IMR-90 (cell line): ENCODE results near the gene SEC31B. TPM values are rescaled to one million over a fixed set of nuclear protein-coding genes. Genes with fewer than 3 reads are reported as not detected.

Source experiments
- ATAC-seq: fragments of 200-7000 bp; cut with Tn5 transposase; 2 replicates; pipeline ENCODE4 v1.9.1; 2020; ENCODE audit warnings: low read depth, mild to moderate bottlenecking, moderate library complexity
- BruUV-seq: library from RNA; stranded (reverse); fragments of 400-500 nt; replicated peaks from 2 replicates; lab custom pipeline; 2021; lab: Mats Ljungman, UMichigan
- CTCF ChIA-PET: fragments of 300-600 bp; formaldehyde crosslinking; extraction: SDS; loops from one replicate; lab custom pipeline; 2021; ENCODE audit warnings: antibody characterized with exemption; lab: Yijun Ruan, JAX
- POLR2A ChIA-PET: fragments of 300-600 bp; sonication (Branson Sonifier 250); formaldehyde crosslinking; loops from one replicate; lab custom pipeline; 2022; ENCODE audit warnings: antibody characterized with exemption; ENCODE audit not compliant: unreplicated experiment; lab: Charles Lee
- DNase-seq: peaks from one replicate; pipeline ENCODE4 v3.0.0; 2013
- H2AFZ ChIP-seq: replicated peaks from 2 replicates; pipeline ENCODE3; 2013; ENCODE audit warnings: low read length, mild to moderate bottlenecking; ENCODE audit not compliant: poor library complexity
- H2AK5ac ChIP-seq: 2 replicates; pipeline ENCODE4 v1.6.1; 2013; ENCODE audit warnings: low read depth, low read length, inconsistent platforms
- H2AK9ac ChIP-seq: replicated peaks from 2 replicates; pipeline ENCODE3; 2013; ENCODE audit warnings: mild to moderate bottlenecking, low read depth, low read length, moderate library complexity; ENCODE audit not compliant: poor library complexity
- H2BK120ac ChIP-seq: 2 replicates; pipeline ENCODE4 v1.6.1; 2013; ENCODE audit warnings: low read depth, low read length, inconsistent platforms
- H2BK15ac ChIP-seq: 3 replicates; pipeline ENCODE4 v1.6.1; 2013; ENCODE audit warnings: low read depth, low read length, inconsistent platforms
- H2BK20ac ChIP-seq: 2 replicates; pipeline ENCODE4 v1.6.1; 2013; ENCODE audit warnings: low read depth, mild to moderate bottlenecking, inconsistent platforms, low read length, moderate library complexity
- H2BK5ac ChIP-seq: 2 replicates; pipeline ENCODE4 v1.6.1; 2013; ENCODE audit warnings: mild to moderate bottlenecking, low read depth, low read length, inconsistent platforms; ENCODE audit not compliant: poor library complexity, severe bottlenecking
- H3K14ac ChIP-seq: replicated peaks from 2 replicates; pipeline ENCODE4 v1.6.1; 2013; ENCODE audit warnings: low read depth, low read length, inconsistent platforms
- H3K18ac ChIP-seq: 2 replicates; pipeline ENCODE4 v1.6.1; 2013; ENCODE audit warnings: low read depth, low read length, control low read depth
- H3K23ac ChIP-seq: 2 replicates; pipeline ENCODE4 v1.6.1; 2013; ENCODE audit warnings: low read depth, low read length, inconsistent platforms
- H3K27ac ChIP-seq: 2 replicates; pipeline ENCODE4 v1.5.1; 2013; ENCODE audit warnings: mild to moderate bottlenecking, control low read depth, low read length; ENCODE audit not compliant: insufficient read depth
- H3K27me3 ChIP-seq: 2 replicates; pipeline ENCODE4 v1.6.1; 2013; ENCODE audit warnings: low read length; ENCODE audit not compliant: control insufficient read depth, insufficient read depth
- H3K36me3 ChIP-seq: 2 replicates; pipeline ENCODE4 v1.6.1; 2013; ENCODE audit warnings: low read length, mixed read lengths; ENCODE audit not compliant: control insufficient read depth, insufficient read depth
- H3K4ac ChIP-seq: 2 replicates; pipeline ENCODE4 v1.6.1; 2013; ENCODE audit warnings: low read depth, low read length, inconsistent platforms
- H3K4me1 ChIP-seq: 2 replicates; pipeline ENCODE4 v1.6.1; 2013; ENCODE audit warnings: low read length, mixed read lengths; ENCODE audit not compliant: control insufficient read depth, insufficient read depth
- H3K4me2 ChIP-seq: 2 replicates; pipeline ENCODE4 v1.6.1; 2013; ENCODE audit warnings: low read depth, mild to moderate bottlenecking, control low read depth, low read length, moderate library complexity
- H3K4me3 ChIP-seq: 2 replicates; pipeline ENCODE4 v1.5.1; 2013; ENCODE audit warnings: low read depth, mild to moderate bottlenecking, control low read depth, low read length, moderate library complexity; ENCODE audit not compliant: insufficient read depth
- H3K56ac ChIP-seq: 2 replicates; pipeline ENCODE4 v1.6.1; 2013; ENCODE audit warnings: low read length, inconsistent platforms; ENCODE audit not compliant: insufficient read depth; ENCODE audit errors: extremely low read depth
- H3K79me1 ChIP-seq, 2 experiments: 2 replicates each; pipeline ENCODE4 v1.6.1; 2013; ENCODE audit warnings: low read length in 2 of 2, inconsistent platforms in 1 of 2, low read depth in 1 of 2
- H3K9ac ChIP-seq: 2 replicates; pipeline ENCODE4 v1.6.1; 2013; ENCODE audit warnings: low read depth, low read length, control low read depth
- H3K9me1 ChIP-seq: 2 replicates; pipeline ENCODE4 v1.6.1; 2013; ENCODE audit warnings: low read length, inconsistent platforms; ENCODE audit not compliant: insufficient read depth
- H3K9me3 ChIP-seq: 2 replicates; pipeline ENCODE4 v1.6.1; 2013; ENCODE audit warnings: low read length; ENCODE audit not compliant: control insufficient read depth, insufficient read depth
- H4K20me1 ChIP-seq: 2 replicates; pipeline ENCODE4 v1.6.1; 2013; ENCODE audit warnings: low read length, inconsistent platforms; ENCODE audit not compliant: insufficient read depth
- H4K5ac ChIP-seq: 2 replicates; pipeline ENCODE4 v1.6.1; 2013; ENCODE audit warnings: mild to moderate bottlenecking, low read depth, low read length, control low read depth
- H4K8ac ChIP-seq, 2 experiments: 2 replicates each; pipeline ENCODE4 v1.6.1; 2013; ENCODE audit warnings: low read depth in 2 of 2, low read length in 2 of 2, control low read depth in 1 of 2, inconsistent platforms in 1 of 2
- H4K91ac ChIP-seq: 2 replicates; pipeline ENCODE4 v1.6.1; 2013; ENCODE audit warnings: low read depth, low read length, inconsistent platforms; ENCODE audit not compliant: insufficient read depth
- FOS ChIP-seq: fragments of 150-350 bp; IDR thresholded peaks from 2 replicates; pipeline ENCODE4 v1.6.1; 2016; ENCODE audit warnings: low read depth, low read length
- MAZ ChIP-seq: IDR thresholded peaks from 2 replicates; pipeline ENCODE4 v1.6.1; 2012; ENCODE audit warnings: low read depth, mild to moderate bottlenecking, low read length, improper control_type of control experiment, moderate library complexity, borderline replicate concordance
- WGBS, 2 experiments: methylation state at CpG; one replicate each; pipeline versions ENCODE4 v1.1.5 to v1.1.7; 2013; ENCODE audit warnings: missing lambda C conversion rate in 2 of 2; ENCODE audit not compliant: insufficient read length in 1 of 2; ENCODE audit errors: extremely low coverage in 2 of 2; 5-methylcytosine and 5-hydroxymethylcytosine counted together
- dilution Hi-C: fragments of 300-500 bp; cut with HindIII; formaldehyde crosslinking; loops from one replicate; pipeline ENCODE4 v1.14.3; 2018; ENCODE audit warnings: low sequenced_read_pairs; ENCODE audit not compliant: unreplicated experiment
- in situ Hi-C: fragments of 300-500 bp; cut with MboI; formaldehyde crosslinking; loops from 3 replicates; pipeline ENCODE4 v1.14.3; 2019; ENCODE audit warnings: low sequenced_read_pairs, inconsistent platforms, mixed read lengths
- intact Hi-C: fragments of 100-400 bp; cut with micrococcal nuclease; formaldehyde crosslinking; loops from 2 replicates; pipeline ENCODE4 v1.10.0; 2022
- polyA plus RNA-seq, 3 experiments: library from polyadenylated mRNA; depleted of rRNA; stranded (reverse); fragments of >200 nt; gene quantifications; 2 replicates each; pipeline ENCODE4 v1.2.3, GENCODE V29; 2012; ENCODE audit warnings: low replicate concordance in 1 of 3
- total RNA-seq: library from RNA; depleted of rRNA; stranded (reverse); fragments of >200 nt; gene quantifications from 2 replicates; pipeline ENCODE4 v1.2.3, GENCODE V29; 2012

SEC31B gene
- total and polyA plus RNA-seq, 2 of the 4 experiments (the other 2 are of a cell fraction): 1.3 to 8.1 TPM

DNA sequence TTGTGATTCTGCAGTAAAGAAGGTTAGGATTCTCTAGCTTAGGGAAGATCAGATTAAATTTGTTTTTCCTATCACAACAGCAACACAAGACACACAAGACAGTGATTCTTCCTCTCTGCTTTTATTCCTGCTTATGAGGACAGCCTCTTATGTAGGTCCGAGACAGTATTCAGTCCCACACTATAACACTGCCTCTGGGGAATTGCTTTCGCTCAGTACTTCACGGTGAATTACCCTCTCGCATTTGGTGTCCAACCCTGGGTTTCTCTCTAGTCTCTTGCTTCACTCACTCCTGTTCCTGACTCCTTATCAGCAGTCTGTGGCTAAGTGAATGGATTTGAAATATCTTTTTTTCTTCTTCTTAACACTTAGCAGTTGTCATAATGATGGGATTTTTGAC, 17.8 kb upstream of the SEC31B start:
- H3K9ac ChIP-seq: no peak overlapping the region
- no TSS peak for BruUV-seq
- no peak overlapping the region for H3K56ac ChIP-seq
- H4K91ac ChIP-seq: no peak overlapping the region
- no peak overlapping the region for H2AK9ac ChIP-seq
- CTCF ChIA-PET: no interaction called here
- peaks cover 26% of the 10 kb centered on the region for H3K36me3 ChIP-seq
- DNase-seq: no peak
- H2BK5ac ChIP-seq: no peak overlapping the region
- no peak overlapping the region for H3K18ac ChIP-seq
- ATAC-seq: no peak
- intact Hi-C loops: no loop called here
- TF ChIP-seq MAZ: no peak
- TF ChIP-seq FOS: no peak
- H3K4ac ChIP-seq: no peak overlapping the region
- no peak overlapping the region for H2BK20ac ChIP-seq
- H2AFZ ChIP-seq: no peak overlapping the region
- no peak overlapping the region for H3K14ac ChIP-seq
- H2AK5ac ChIP-seq: no peak overlapping the region
- peaks cover 28 to 39% of the 10 kb centered on the region in 2 experiments for H3K79me1 ChIP-seq
- no peaks in the 10 kb centered on the region for H3K9me3 ChIP-seq
- H3K4me1 ChIP-seq: peaks cover 1% of the 10 kb centered on the region; the same call in 1 of the 2 replicates
- in situ Hi-C loops: no loop called here
- POLR2A ChIA-PET: no interaction called here
- H3K23ac ChIP-seq: no peak overlapping the region
- H2BK120ac ChIP-seq: no peak overlapping the region
- H3K9me1 ChIP-seq: 0 out of 2 replicates have a peak, but pooled peaks cover 3% of the 10 kb centered on the region
- H4K5ac ChIP-seq: no peak overlapping the region
- H4K20me1 ChIP-seq: 0 out of 2 replicates have a peak, but pooled peaks cover 6% of the 10 kb centered on the region
- no peak overlapping the region for H4K8ac ChIP-seq
- H3K4me3 ChIP-seq: no peak overlapping the region
- H2BK15ac ChIP-seq: no peak overlapping the region
- no peak overlapping the region for H3K27ac ChIP-seq
- no CpG with 5 or more reads among the region's 4 CpGs for WGBS, 2 experiments
- no peak overlapping the region for H3K4me2 ChIP-seq
- no peaks in the 10 kb centered on the region for H3K27me3 ChIP-seq
- dilution Hi-C loops: no loop called here
